K562 (cell line): ENCODE results near the gene CFAP206. TPM values are rescaled to one million over a fixed set of nuclear protein-coding genes. Genes with fewer than 3 reads are reported as not detected.

ENCODE experiments used
- BHLHE40 ChIP-seq: IDR thresholded peaks from 2 replicates; pipeline ENCODE4 v1.6.1; 2011; ENCODE audit warnings: low read length, improper control_type of control experiment
- ILF3 ChIP-seq: fragments of 450-650 bp; IDR thresholded peaks from 2 replicates; pipeline ENCODE4 v1.6.1; 2018; ENCODE audit warnings: antibody characterized with exemption, mild to moderate bottlenecking, moderate library complexity, borderline replicate concordance
- SMAD3 ChIP-seq: fragments of 450-650 bp; formaldehyde crosslinking; conservative IDR thresholded peaks from 2 replicates; pipeline ENCODE4 v1.4.0; 2020; ENCODE audit warnings: mild to moderate bottlenecking
- TRIM28 ChIP-seq: fragments of 450-650 bp; IDR thresholded peaks from 2 replicates; pipeline ENCODE4 v1.6.1; 2017
- ZNF584 ChIP-seq: fragments of 200-800 bp; sonication (Bioruptor generic); IDR thresholded peaks from 2 replicates; pipeline ENCODE4 v1.6.1; 2016; ENCODE audit warnings: low read depth, mild to moderate bottlenecking, missing genetic modification characterization, missing compliant biosample characterization
- polyA plus RNA-seq, 8 experiments: library from polyadenylated mRNA; depleted of rRNA in 4 of 8; stranded (reverse) in 5 of 8; unstranded in 3 of 8; fragments of >200 nt; fragmentation: Nextera tagmentation in 2 of 8; fragmentation: Illumina TruSeq in 1 of 8; extraction: Ambion mirVana in 2 of 8; extraction: Trizol in 1 of 8; gene quantifications; 2 replicates each; pipeline versions ENCODE4 v1.2.1 to v1.2.3, GENCODE V29; 2011 to 2014; ENCODE audit warnings: inconsistent platforms in 1 of 8, missing spikeins in 1 of 8
- total RNA-seq, 7 experiments: library from RNA; depleted of rRNA in 6 of 7; stranded (reverse); fragments of >200 nt in 6 of 7; fragmentation: Illumina TruSeq in 2 of 7; extraction: Trizol in 2 of 7; gene quantifications; 2 replicates each; pipeline versions ENCODE4 v1.2.1 to v1.2.3, GENCODE V29; 2011 to 2021; ENCODE audit warnings: low replicate concordance in 1 of 7
- TF ChIP-seq, protein P1 (sequence below): fragments of 200-600 bp; sonication (generic); IDR thresholded peaks from one replicate; pipeline ENCODE4 v1.6.1; 2012; ENCODE audit warnings: mild to moderate bottlenecking, low read depth, low read length, inconsistent platforms
- TF ChIP-seq, protein P2 (sequence below): fragments of 250-450 bp; sonication (Bioruptor Pico); IDR thresholded peaks from 2 replicates; pipeline ENCODE4 v1.4.0; 2020

CFAP206 gene
- total and polyA plus RNA-seq, 9 of the 15 experiments (the other 6 are each of a cell fraction or from before 2014, with no cell fraction given), result 0.06 to 0.33 (median 0.18) TPM; not detected in 2

DNA sequence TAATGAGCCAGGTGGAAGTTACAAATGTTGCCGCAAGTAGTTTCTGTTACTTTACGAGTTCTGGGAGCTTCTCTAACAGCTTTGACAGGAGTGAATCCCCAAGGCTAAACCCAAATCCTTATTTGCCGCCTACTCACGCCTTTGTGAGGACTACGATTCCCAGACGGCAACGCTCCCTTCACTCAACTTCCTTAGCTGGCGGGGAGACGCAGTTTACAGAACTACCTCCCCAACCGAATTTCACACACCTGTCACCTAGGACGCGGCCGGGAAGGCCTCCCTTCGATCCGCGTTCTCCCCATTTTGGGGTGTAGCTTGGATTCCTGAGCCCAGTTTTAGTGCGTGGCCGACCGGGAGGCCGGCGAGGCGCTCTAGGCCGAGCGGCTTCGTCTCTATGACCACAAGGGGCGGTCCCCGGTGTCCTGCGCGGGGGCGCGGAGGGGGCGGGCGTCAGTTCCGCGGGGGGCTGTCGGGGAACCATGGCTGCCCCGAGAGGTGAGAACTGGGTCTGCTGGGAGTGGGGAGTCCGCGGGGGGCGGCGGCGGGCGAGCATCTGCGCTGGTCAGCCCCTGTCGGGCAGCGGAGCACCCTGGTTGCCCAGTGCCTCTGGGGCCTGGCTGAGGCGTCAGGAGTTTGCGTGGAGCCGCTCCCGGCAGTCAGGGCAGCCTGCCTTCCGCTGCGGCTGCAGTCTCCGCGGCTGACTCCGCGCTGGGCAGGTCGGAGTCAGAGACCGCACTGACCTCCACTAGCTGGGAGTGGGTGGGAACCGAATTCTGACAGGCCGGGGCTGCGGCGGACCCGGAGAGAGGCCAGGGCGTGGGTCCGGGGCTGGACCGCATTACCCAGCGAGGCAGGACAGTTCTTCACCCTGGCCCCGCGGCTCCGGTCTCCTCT, 65.0 kb downstream of the CFAP206 start, which contains the start of gene SLC35A1 (continued):
- TF ChIP-seq, protein P1, sequence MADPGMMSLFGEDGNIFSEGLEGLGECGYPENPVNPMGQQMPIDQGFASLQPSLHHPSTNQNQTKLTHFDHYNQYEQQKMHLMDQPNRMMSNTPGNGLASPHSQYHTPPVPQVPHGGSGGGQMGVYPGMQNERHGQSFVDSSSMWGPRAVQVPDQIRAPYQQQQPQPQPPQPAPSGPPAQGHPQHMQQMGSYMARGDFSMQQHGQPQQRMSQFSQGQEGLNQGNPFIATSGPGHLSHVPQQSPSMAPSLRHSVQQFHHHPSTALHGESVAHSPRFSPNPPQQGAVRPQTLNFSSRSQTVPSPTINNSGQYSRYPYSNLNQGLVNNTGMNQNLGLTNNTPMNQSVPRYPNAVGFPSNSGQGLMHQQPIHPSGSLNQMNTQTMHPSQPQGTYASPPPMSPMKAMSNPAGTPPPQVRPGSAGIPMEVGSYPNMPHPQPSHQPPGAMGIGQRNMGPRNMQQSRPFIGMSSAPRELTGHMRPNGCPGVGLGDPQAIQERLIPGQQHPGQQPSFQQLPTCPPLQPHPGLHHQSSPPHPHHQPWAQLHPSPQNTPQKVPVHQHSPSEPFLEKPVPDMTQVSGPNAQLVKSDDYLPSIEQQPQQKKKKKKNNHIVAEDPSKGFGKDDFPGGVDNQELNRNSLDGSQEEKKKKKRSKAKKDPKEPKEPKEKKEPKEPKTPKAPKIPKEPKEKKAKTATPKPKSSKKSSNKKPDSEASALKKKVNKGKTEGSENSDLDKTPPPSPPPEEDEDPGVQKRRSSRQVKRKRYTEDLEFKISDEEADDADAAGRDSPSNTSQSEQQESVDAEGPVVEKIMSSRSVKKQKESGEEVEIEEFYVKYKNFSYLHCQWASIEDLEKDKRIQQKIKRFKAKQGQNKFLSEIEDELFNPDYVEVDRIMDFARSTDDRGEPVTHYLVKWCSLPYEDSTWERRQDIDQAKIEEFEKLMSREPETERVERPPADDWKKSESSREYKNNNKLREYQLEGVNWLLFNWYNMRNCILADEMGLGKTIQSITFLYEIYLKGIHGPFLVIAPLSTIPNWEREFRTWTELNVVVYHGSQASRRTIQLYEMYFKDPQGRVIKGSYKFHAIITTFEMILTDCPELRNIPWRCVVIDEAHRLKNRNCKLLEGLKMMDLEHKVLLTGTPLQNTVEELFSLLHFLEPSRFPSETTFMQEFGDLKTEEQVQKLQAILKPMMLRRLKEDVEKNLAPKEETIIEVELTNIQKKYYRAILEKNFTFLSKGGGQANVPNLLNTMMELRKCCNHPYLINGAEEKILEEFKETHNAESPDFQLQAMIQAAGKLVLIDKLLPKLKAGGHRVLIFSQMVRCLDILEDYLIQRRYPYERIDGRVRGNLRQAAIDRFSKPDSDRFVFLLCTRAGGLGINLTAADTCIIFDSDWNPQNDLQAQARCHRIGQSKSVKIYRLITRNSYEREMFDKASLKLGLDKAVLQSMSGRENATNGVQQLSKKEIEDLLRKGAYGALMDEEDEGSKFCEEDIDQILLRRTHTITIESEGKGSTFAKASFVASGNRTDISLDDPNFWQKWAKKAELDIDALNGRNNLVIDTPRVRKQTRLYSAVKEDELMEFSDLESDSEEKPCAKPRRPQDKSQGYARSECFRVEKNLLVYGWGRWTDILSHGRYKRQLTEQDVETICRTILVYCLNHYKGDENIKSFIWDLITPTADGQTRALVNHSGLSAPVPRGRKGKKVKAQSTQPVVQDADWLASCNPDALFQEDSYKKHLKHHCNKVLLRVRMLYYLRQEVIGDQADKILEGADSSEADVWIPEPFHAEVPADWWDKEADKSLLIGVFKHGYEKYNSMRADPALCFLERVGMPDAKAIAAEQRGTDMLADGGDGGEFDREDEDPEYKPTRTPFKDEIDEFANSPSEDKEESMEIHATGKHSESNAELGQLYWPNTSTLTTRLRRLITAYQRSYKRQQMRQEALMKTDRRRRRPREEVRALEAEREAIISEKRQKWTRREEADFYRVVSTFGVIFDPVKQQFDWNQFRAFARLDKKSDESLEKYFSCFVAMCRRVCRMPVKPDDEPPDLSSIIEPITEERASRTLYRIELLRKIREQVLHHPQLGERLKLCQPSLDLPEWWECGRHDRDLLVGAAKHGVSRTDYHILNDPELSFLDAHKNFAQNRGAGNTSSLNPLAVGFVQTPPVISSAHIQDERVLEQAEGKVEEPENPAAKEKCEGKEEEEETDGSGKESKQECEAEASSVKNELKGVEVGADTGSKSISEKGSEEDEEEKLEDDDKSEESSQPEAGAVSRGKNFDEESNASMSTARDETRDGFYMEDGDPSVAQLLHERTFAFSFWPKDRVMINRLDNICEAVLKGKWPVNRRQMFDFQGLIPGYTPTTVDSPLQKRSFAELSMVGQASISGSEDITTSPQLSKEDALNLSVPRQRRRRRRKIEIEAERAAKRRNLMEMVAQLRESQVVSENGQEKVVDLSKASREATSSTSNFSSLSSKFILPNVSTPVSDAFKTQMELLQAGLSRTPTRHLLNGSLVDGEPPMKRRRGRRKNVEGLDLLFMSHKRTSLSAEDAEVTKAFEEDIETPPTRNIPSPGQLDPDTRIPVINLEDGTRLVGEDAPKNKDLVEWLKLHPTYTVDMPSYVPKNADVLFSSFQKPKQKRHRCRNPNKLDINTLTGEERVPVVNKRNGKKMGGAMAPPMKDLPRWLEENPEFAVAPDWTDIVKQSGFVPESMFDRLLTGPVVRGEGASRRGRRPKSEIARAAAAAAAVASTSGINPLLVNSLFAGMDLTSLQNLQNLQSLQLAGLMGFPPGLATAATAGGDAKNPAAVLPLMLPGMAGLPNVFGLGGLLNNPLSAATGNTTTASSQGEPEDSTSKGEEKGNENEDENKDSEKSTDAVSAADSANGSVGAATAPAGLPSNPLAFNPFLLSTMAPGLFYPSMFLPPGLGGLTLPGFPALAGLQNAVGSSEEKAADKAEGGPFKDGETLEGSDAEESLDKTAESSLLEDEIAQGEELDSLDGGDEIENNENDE, result no peak
- TF ChIP-seq TRIM28 (no peak), SMAD3 (CRISPR knock-in tag) (no peak), ILF3 (no peak), ZNF584 (CRISPR knock-in tag) (no peak), BHLHE40 (no peak)
- TF ChIP-seq, protein P2, sequence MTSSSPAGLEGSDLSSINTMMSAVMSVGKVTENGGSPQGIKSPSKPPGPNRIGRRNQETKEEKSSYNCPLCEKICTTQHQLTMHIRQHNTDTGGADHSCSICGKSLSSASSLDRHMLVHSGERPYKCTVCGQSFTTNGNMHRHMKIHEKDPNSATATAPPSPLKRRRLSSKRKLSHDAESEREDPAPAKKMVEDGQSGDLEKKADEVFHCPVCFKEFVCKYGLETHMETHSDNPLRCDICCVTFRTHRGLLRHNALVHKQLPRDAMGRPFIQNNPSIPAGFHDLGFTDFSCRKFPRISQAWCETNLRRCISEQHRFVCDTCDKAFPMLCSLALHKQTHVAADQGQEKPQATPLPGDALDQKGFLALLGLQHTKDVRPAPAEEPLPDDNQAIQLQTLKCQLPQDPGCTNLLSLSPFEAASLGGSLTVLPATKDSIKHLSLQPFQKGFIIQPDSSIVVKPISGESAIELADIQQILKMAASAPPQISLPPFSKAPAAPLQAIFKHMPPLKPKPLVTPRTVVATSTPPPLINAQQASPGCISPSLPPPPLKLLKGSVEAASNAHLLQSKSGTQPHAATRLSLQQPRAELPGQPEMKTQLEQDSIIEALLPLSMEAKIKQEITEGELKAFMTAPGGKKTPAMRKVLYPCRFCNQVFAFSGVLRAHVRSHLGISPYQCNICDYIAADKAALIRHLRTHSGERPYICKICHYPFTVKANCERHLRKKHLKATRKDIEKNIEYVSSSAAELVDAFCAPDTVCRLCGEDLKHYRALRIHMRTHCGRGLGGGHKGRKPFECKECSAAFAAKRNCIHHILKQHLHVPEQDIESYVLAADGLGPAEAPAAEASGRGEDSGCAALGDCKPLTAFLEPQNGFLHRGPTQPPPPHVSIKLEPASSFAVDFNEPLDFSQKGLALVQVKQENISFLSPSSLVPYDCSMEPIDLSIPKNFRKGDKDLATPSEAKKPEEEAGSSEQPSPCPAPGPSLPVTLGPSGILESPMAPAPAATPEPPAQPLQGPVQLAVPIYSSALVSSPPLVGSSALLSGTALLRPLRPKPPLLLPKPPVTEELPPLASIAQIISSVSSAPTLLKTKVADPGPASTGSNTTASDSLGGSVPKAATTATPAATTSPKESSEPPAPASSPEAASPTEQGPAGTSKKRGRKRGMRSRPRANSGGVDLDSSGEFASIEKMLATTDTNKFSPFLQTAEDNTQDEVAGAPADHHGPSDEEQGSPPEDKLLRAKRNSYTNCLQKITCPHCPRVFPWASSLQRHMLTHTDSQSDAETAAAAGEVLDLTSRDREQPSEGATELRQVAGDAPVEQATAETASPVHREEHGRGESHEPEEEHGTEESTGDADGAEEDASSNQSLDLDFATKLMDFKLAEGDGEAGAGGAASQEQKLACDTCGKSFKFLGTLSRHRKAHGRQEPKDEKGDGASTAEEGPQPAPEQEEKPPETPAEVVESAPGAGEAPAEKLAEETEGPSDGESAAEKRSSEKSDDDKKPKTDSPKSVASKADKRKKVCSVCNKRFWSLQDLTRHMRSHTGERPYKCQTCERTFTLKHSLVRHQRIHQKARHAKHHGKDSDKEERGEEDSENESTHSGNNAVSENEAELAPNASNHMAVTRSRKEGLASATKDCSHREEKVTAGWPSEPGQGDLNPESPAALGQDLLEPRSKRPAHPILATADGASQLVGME (CRISPR knock-in tag), result peak; percentile 12; the same call in 1 of the 2 replicates
